NCI-H774 (cell line): ENCODE results near the gene RTF2.

ENCODE experiments used
- DNase-seq: peaks from one replicate; lab custom pipeline; 2025; lab: John Stamatoyannopoulos, UW

Gene RTF2

GRCh38 chr20:56438284-56438683 lies 30.1 kb upstream of the RTF2 start:
- DNase-seq: no peak

GRCh38 chr20:56439771-56440291 lies 28.6 kb upstream of the RTF2 start:
- no peak for DNase-seq

GRCh38 chr20:56440346-56441007 lies 27.9 kb upstream of the RTF2 start:
- no peak for DNase-seq

- DNase-seq: no peak
These were observed 25.8 kb upstream of the RTF2 start for GRCh38 chr20:56442389-56443365.

GRCh38 chr20:56443654-56444540 lies 24.5 kb upstream of the RTF2 start:
- no peak for DNase-seq

- DNase-seq: no peak
These were observed 23.3 kb upstream of the RTF2 start for GRCh38 chr20:56445130-56445529.

- no peak for DNase-seq
These were observed 22.9 kb upstream of the RTF2 start for GRCh38 chr20:56445540-56445939.

GRCh38 chr20:56447227-56447626 lies 21.2 kb upstream of the RTF2 start:
- no peak for DNase-seq

GRCh38 chr20:56449459-56449858 lies 19.0 kb upstream of the RTF2 start:
- DNase-seq: no peak

- no peak for DNase-seq
These were observed 17.2 kb upstream of the RTF2 start for GRCh38 chr20:56451056-56451765.

GRCh38 chr20:56453352-56453751 lies 15.1 kb upstream of the RTF2 start:
- no peak for DNase-seq

GRCh38 chr20:56454754-56455153 lies 13.7 kb upstream of the RTF2 start:
- no peak for DNase-seq

- DNase-seq: no peak
These were observed 10.1 kb upstream of the RTF2 start for GRCh38 chr20:56458206-56458821.

GRCh38 chr20:56460459-56460858 lies 8.0 kb upstream of the RTF2 start:
- no peak for DNase-seq

GRCh38 chr20:56461576-56461975 lies 6.9 kb upstream of the RTF2 start:
- no peak for DNase-seq

GRCh38 chr20:56463428-56463827 lies 5.0 kb upstream of the RTF2 start:
- DNase-seq: no peak

GRCh38 chr20:56465997-56466396 lies 2.4 kb upstream of the RTF2 start:
- no peak for DNase-seq

GRCh38 chr20:56467968-56468315 lies 485 bp upstream of the RTF2 start:
- DNase-seq: no peak

GRCh38 chr20:56469077-56469449 lies 636 bp downstream of the RTF2 start:
- no peak for DNase-seq

GRCh38 chr20:56483970-56484369 lies 15.5 kb downstream of the RTF2 start:
- no peak for DNase-seq

GRCh38 chr20:56487216-56487615 lies 18.8 kb downstream of the RTF2 start:
- no peak for DNase-seq
